Measurements from ENCODE around the gene PPIL6. TPM values are rescaled to one million over a fixed set of nuclear protein-coding genes. Genes with fewer than 3 reads are reported as not detected.

The PPIL6 gene
- total and polyA plus RNA-seq, 2 experiments from 2014 or later: 2.6 to 2.9 TPM

DNA sequence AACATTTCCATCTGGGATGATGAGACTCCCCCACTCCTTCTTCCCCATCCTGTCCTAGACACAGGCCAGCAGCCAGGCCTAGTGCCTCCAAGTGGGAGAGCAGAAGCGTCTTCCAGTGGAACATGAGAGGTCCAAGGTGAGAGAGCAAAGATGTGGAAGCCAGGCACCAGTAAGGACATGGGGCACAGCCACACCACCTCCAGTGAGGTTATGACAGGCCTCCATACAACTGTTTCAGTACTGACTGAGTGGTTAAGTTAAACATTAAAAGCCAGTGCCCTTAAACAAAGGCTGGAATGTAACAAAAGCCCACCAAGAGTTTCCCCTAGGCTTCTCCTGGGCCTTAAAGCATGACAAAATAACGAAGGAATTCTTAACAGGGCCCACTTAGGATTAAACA, 37.3 kb upstream of the PPIL6 start:
- Histone ChIP-seq H3K4me2 (peak overlapping the region; percentile 81), H3K27me3 (no peaks in the 10 kb centered on the region), H3K36me3 (replicated peaks; ENCODE audit: insufficient read depth, low read depth) (no peaks in the 10 kb centered on the region), H2AFZ (no peak overlapping the region), H3K9me3 (ENCODE audit: low read depth) (no peaks in the 10 kb centered on the region), H4K20me1 (ENCODE audit: insufficient read depth, poor library complexity, severe bottlenecking) (no peaks in the 10 kb centered on the region), H3K9me2 (replicated peaks; ENCODE audit: insufficient read depth) (no peaks in the 10 kb centered on the region), H3K27ac (peak overlapping the region; percentile 58), H3K4me1 (ENCODE audit: insufficient read depth) (peaks cover 41% of the 10 kb centered on the region), H3K79me2 (peaks cover 71% of the 10 kb centered on the region), H3K4me3 (no peak overlapping the region)
- WGBS (ENCODE audit: low lambda C conversion rate, missing lambda C conversion rate): 24% methylated on average over 2 of the region's 2 CpGs
- TF ChIP-seq EZH2phosphoT487 (IDR thresholded peaks at IDR 0.05; ENCODE audit: low read depth, severe bottlenecking, unreplicated experiment): no peak
- no peak for TF ChIP-seq EZH2 (IDR thresholded peaks at IDR 0.05; ENCODE audit: borderline replicate concordance)
- TF ChIP-seq, protein P1, sequence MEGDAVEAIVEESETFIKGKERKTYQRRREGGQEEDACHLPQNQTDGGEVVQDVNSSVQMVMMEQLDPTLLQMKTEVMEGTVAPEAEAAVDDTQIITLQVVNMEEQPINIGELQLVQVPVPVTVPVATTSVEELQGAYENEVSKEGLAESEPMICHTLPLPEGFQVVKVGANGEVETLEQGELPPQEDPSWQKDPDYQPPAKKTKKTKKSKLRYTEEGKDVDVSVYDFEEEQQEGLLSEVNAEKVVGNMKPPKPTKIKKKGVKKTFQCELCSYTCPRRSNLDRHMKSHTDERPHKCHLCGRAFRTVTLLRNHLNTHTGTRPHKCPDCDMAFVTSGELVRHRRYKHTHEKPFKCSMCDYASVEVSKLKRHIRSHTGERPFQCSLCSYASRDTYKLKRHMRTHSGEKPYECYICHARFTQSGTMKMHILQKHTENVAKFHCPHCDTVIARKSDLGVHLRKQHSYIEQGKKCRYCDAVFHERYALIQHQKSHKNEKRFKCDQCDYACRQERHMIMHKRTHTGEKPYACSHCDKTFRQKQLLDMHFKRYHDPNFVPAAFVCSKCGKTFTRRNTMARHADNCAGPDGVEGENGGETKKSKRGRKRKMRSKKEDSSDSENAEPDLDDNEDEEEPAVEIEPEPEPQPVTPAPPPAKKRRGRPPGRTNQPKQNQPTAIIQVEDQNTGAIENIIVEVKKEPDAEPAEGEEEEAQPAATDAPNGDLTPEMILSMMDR (IDR thresholded peaks at IDR 0.05; ENCODE audit: poor library complexity): no peak
- no peak for DNase-seq (ENCODE audit: low spot score)

DNA sequence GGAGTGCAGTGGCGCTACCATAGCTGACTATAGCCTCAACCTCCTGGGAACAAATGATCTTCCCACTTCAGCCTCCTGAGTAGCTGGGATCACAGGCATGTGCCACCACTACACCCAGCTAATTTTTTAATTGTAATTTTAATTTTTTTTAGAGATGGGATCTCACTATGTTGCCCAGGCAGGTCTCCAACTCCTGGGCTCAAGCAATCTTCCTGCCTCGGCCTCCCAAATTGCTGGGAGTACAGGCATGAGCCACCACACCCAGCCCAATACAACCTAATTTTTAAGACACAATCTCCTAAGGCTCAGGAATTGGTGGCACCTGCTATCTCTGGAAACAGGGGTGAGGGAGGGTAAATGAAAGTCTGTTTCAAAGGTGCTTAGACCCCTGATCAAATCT, 36.8 kb upstream of the PPIL6 start:
- 96% methylated on average over 2 of the region's 2 CpGs for WGBS (ENCODE audit: low lambda C conversion rate, missing lambda C conversion rate)
- peak overlapping the region; percentile 58 for H3K27ac ChIP-seq
- H4K20me1 ChIP-seq (ENCODE audit: insufficient read depth, poor library complexity, severe bottlenecking): no peaks in the 10 kb centered on the region
- TF ChIP-seq EZH2phosphoT487 (IDR thresholded peaks at IDR 0.05; ENCODE audit: low read depth, severe bottlenecking, unreplicated experiment) (no peak), EZH2 (IDR thresholded peaks at IDR 0.05; ENCODE audit: borderline replicate concordance) (no peak)
- TF ChIP-seq, protein P1 (IDR thresholded peaks at IDR 0.05; ENCODE audit: poor library complexity): no peak
- DNase-seq (ENCODE audit: low spot score): no peak
- H3K9me3 ChIP-seq (ENCODE audit: low read depth): no peaks in the 10 kb centered on the region
- H3K9me2 ChIP-seq (replicated peaks; ENCODE audit: insufficient read depth): no peaks in the 10 kb centered on the region
- peaks cover 71% of the 10 kb centered on the region for H3K79me2 ChIP-seq
- H2AFZ ChIP-seq: no peak overlapping the region
- H3K27me3 ChIP-seq: no peaks in the 10 kb centered on the region
- peaks cover 40% of the 10 kb centered on the region for H3K4me1 ChIP-seq (ENCODE audit: insufficient read depth)
- H3K4me3 ChIP-seq: no peak overlapping the region
- peak overlapping the region; percentile 81 for H3K4me2 ChIP-seq
- H3K36me3 ChIP-seq (replicated peaks; ENCODE audit: insufficient read depth, low read depth): no peaks in the 10 kb centered on the region

DNA sequence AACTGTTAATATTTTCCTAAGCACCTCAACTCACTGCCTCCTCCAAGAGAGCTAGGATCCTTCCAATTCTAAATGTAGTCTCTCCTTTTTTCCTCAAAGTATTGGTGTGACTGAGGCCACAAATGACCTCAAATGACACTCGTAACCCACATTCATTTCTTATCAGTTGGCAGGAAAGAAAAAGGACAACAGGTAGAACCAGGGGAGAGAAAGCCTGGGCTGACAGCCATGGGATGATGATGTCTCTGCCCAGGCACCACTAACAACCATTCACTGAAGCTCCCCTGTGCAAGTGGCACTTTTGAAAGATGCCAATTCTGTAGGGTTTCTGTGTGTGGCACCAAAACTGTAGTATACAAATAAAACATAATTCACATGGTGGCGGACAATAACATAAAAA, 35.2 kb upstream of the PPIL6 start:
- Histone ChIP-seq H3K4me1 (ENCODE audit: insufficient read depth) (peaks cover 28% of the 10 kb centered on the region), H4K20me1 (ENCODE audit: insufficient read depth, poor library complexity, severe bottlenecking) (no peaks in the 10 kb centered on the region), H3K4me3 (no peak overlapping the region), H3K27me3 (no peaks in the 10 kb centered on the region), H3K4me2 (no peak overlapping the region), H3K79me2 (peaks cover 55% of the 10 kb centered on the region), H3K36me3 (replicated peaks; ENCODE audit: insufficient read depth, low read depth) (no peaks in the 10 kb centered on the region), H3K27ac (no peak overlapping the region), H3K9me3 (ENCODE audit: low read depth) (no peaks in the 10 kb centered on the region), H3K9me2 (replicated peaks; ENCODE audit: insufficient read depth) (no peaks in the 10 kb centered on the region), H2AFZ (no peak overlapping the region)
- 94% methylated on average over 2 of the region's 2 CpGs for WGBS (ENCODE audit: low lambda C conversion rate, missing lambda C conversion rate)
- no peak for DNase-seq (ENCODE audit: low spot score)
- TF ChIP-seq EZH2 (IDR thresholded peaks at IDR 0.05; ENCODE audit: borderline replicate concordance) (no peak), EZH2phosphoT487 (IDR thresholded peaks at IDR 0.05; ENCODE audit: low read depth, severe bottlenecking, unreplicated experiment) (no peak)
- TF ChIP-seq, protein P1 (IDR thresholded peaks at IDR 0.05; ENCODE audit: poor library complexity): no peak

DNA sequence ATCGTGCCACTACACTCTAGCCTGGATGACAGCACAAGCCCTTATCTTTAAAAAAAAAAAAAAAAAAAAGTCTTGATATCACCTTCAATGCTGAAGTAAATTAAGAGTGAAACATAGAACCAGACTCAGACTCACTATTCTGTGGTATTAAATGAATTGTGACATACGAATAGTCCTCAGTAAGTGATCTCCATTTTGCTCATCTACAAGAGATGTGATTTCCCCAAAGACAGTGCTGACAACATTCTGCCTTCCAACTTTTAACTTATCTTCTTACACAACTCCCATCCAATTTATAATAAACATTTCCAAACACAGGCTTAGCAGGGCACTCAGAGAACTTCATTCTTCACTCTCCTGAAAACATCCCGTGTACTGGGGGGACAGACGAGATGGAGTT, 34.6 kb upstream of the PPIL6 start:
- H4K20me1 ChIP-seq (ENCODE audit: insufficient read depth, poor library complexity, severe bottlenecking): no peaks in the 10 kb centered on the region
- peaks cover 21% of the 10 kb centered on the region for H3K4me1 ChIP-seq (ENCODE audit: insufficient read depth)
- no peaks in the 10 kb centered on the region for H3K36me3 ChIP-seq (replicated peaks; ENCODE audit: insufficient read depth, low read depth)
- H3K4me3 ChIP-seq: no peak overlapping the region
- H3K4me2 ChIP-seq: no peak overlapping the region
- peaks cover 49% of the 10 kb centered on the region for H3K79me2 ChIP-seq
- no peak overlapping the region for H3K27ac ChIP-seq
- H3K27me3 ChIP-seq: no peaks in the 10 kb centered on the region
- no peak overlapping the region for H2AFZ ChIP-seq
- DNase-seq (ENCODE audit: low spot score): no peak
- no peaks in the 10 kb centered on the region for H3K9me3 ChIP-seq (ENCODE audit: low read depth)
- H3K9me2 ChIP-seq (replicated peaks; ENCODE audit: insufficient read depth): no peaks in the 10 kb centered on the region
- 79% methylated on average over 4 of the region's 4 CpGs for WGBS (ENCODE audit: low lambda C conversion rate, missing lambda C conversion rate)
- TF ChIP-seq, protein P1 (IDR thresholded peaks at IDR 0.05; ENCODE audit: poor library complexity): no peak
- TF ChIP-seq EZH2phosphoT487 (IDR thresholded peaks at IDR 0.05; ENCODE audit: low read depth, severe bottlenecking, unreplicated experiment) (no peak), EZH2 (IDR thresholded peaks at IDR 0.05; ENCODE audit: borderline replicate concordance) (no peak)

Data from hepatocyte (in vitro differentiated cells).